WTC11 (cell line): ENCODE results near the gene PNPLA8. TPM values are rescaled to one million over a fixed set of nuclear protein-coding genes. Genes with fewer than 3 reads are reported as not detected.

Experiments used
- ATAC-seq: fragments of 200-7000 bp; cut with Tn5 transposase; 2 replicates; pipeline ENCODE4 v1.10.0; 2021; ENCODE audit warnings: mild to moderate bottlenecking, moderate library complexity
- CTCF ChIA-PET: fragments of 300-600 bp; sonication (Branson Sonifier 250); formaldehyde crosslinking; loops from one replicate; lab custom pipeline; 2021; ENCODE audit warnings: antibody characterized with exemption; lab: Charles Lee
- POLR2A ChIA-PET: fragments of 350-600 bp; sonication (Branson Sonifier 250); formaldehyde crosslinking; loops from one replicate; lab custom pipeline; 2021; ENCODE audit warnings: antibody characterized with exemption; lab: Charles Lee
- DNase-seq: peaks from one replicate; pipeline ENCODE4 v3.0.0; 2021; ENCODE audit warnings: low spot score
- H3K27ac Mint-ChIP-seq: 2 replicates; pipeline ENCODE4 v1.8.0; 2021; ENCODE audit warnings: mixed read lengths
- H3K27me3 Mint-ChIP-seq: 2 replicates; pipeline ENCODE4 v1.8.0; 2021; ENCODE audit warnings: low read depth, mild to moderate bottlenecking, moderate library complexity, mixed read lengths
- H3K36me3 Mint-ChIP-seq: 2 replicates; pipeline ENCODE4 v1.8.0; 2021; ENCODE audit warnings: mixed read lengths
- H3K4me1 Mint-ChIP-seq: 2 replicates; pipeline ENCODE4 v1.8.0; 2022; ENCODE audit warnings: mixed read lengths
- H3K4me3 Mint-ChIP-seq: 2 replicates; pipeline ENCODE4 v1.8.0; 2021; ENCODE audit warnings: mild to moderate bottlenecking, moderate library complexity, mixed read lengths
- H3K9me3 Mint-ChIP-seq: 2 replicates; pipeline ENCODE4 v1.8.0; 2021; ENCODE audit warnings: mixed read lengths
- ATF3 ChIP-seq: sonication (generic); formaldehyde crosslinking; conservative IDR thresholded peaks from 2 replicates; pipeline ENCODE4 v1.8.1; 2022; ENCODE audit warnings: mild to moderate bottlenecking, missing genetic modification reagents
- E2F1 ChIP-seq: sonication (generic); formaldehyde crosslinking; IDR thresholded peaks from 2 replicates; pipeline ENCODE4 v1.8.0; 2022; ENCODE audit warnings: mild to moderate bottlenecking, missing genetic modification reagents
- E2F4 ChIP-seq: sonication (generic); formaldehyde crosslinking; IDR thresholded peaks from 2 replicates; pipeline ENCODE4 v1.8.1; 2022; ENCODE audit warnings: low read depth, mild to moderate bottlenecking, moderate library complexity, missing genetic modification reagents, borderline replicate concordance
- ELF4 ChIP-seq: sonication (generic); formaldehyde crosslinking; IDR thresholded peaks from 2 replicates; pipeline ENCODE4 v1.8.1; 2022; ENCODE audit warnings: low read depth, mild to moderate bottlenecking, moderate library complexity, missing genetic modification reagents
- GABPB1 ChIP-seq: sonication (generic); formaldehyde crosslinking; IDR thresholded peaks from 2 replicates; pipeline ENCODE4 v1.8.1; 2023; ENCODE audit warnings: mild to moderate bottlenecking, missing genetic modification reagents
- GRHL2 ChIP-seq: fragments of 250-450 bp; sonication (Bioruptor Pico); IDR thresholded peaks from 2 replicates; pipeline ENCODE4 v1.8.0; 2022; ENCODE audit warnings: mild to moderate bottlenecking, moderate library complexity; ENCODE audit not compliant: insufficient replicate concordance, severe bottlenecking
- HMGA2 ChIP-seq: fragments of 250-450 bp; sonication (Bioruptor Pico); IDR thresholded peaks from 2 replicates; pipeline ENCODE4 v1.4.0; 2021; ENCODE audit warnings: mild to moderate bottlenecking, moderate library complexity
- KAT7 ChIP-seq: sonication (generic); formaldehyde crosslinking; IDR thresholded peaks from 2 replicates; pipeline ENCODE4 v1.8.1; 2023; ENCODE audit warnings: missing genetic modification reagents, mild to moderate bottlenecking, borderline replicate concordance
- MAX ChIP-seq: sonication (generic); formaldehyde crosslinking; IDR thresholded peaks from 2 replicates; pipeline ENCODE4 v1.8.0; 2022; ENCODE audit warnings: mild to moderate bottlenecking, missing genetic modification reagents
- MXD4 ChIP-seq: fragments of 250-450 bp; sonication (Bioruptor Pico); IDR thresholded peaks from 2 replicates; pipeline ENCODE4 v1.8.0; 2021; ENCODE audit warnings: mild to moderate bottlenecking, moderate library complexity, borderline replicate concordance
- PRRX2 ChIP-seq: fragments of 250-450 bp; sonication (Bioruptor Pico); IDR thresholded peaks from 2 replicates; pipeline ENCODE4 v1.8.0; 2021; ENCODE audit warnings: mild to moderate bottlenecking
- ZBTB21 ChIP-seq: sonication (generic); formaldehyde crosslinking; IDR thresholded peaks from 2 replicates; pipeline ENCODE4 v1.8.1; 2023; ENCODE audit warnings: mild to moderate bottlenecking, missing genetic modification reagents, borderline replicate concordance
- ZNF263 ChIP-seq: sonication (generic); formaldehyde crosslinking; IDR thresholded peaks from 2 replicates; pipeline ENCODE4 v1.8.1; 2022; ENCODE audit warnings: low read depth, mild to moderate bottlenecking, moderate library complexity, missing genetic modification reagents
- ZNF396 ChIP-seq: fragments of 250-450 bp; sonication (Bioruptor Pico); IDR thresholded peaks from 2 replicates; pipeline ENCODE4 v1.8.0; 2021; ENCODE audit warnings: mild to moderate bottlenecking, moderate library complexity, borderline replicate concordance
- ZNF416 ChIP-seq: fragments of 250-450 bp; sonication (Bioruptor Pico); IDR thresholded peaks from 2 replicates; pipeline ENCODE4 v1.9.0; 2021; ENCODE audit warnings: mild to moderate bottlenecking, inconsistent platforms
- total RNA-seq: library from RNA; stranded (reverse); gene quantifications from 3 replicates; pipeline ENCODE4 v1.2.3, GENCODE V29; 2021
- TF ChIP-seq, protein P1 (sequence below): fragments of 250-450 bp; sonication (Bioruptor Pico); IDR thresholded peaks from 2 replicates; pipeline ENCODE4 v2.1.2; 2022; ENCODE audit warnings: mild to moderate bottlenecking, moderate library complexity

PNPLA8 gene
- total RNA-seq, 1 experiment from 2014 or later = 12.4 TPM

DNA sequence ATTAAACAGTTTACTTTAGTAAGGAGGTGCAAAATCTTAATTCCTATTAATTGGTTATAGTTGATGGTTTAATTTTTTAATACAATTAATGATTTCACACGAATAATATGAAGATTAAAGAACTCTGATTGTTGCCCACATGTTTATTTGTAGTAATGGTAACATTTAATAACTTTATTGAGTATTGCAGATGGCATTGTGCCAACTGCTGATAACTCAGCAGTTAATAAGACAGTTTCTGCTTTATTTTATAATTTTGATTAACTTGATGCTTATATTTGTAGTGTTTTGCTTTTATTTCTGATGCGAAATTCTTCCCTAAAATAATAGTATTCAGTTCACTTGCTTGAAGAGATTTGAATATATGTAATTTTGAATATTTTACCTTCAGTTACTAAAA lies 46.5 kb upstream of the PNPLA8 start:
- no peaks in the 10 kb centered on the region for H3K27me3 Mint-ChIP-seq
- DNase-seq = no peak
- ATAC-seq = no peak
- H3K4me3 Mint-ChIP-seq = no peak overlapping the region
- no peak overlapping the region for H3K27ac Mint-ChIP-seq
- H3K4me1 Mint-ChIP-seq = peaks cover 25% of the 10 kb centered on the region
- TF ChIP-seq GRHL2 (CRISPR knock-in tag) (no peak), E2F4 (no peak), PRRX2 (CRISPR knock-in tag) (no peak)
- TF ChIP-seq, protein P1, sequence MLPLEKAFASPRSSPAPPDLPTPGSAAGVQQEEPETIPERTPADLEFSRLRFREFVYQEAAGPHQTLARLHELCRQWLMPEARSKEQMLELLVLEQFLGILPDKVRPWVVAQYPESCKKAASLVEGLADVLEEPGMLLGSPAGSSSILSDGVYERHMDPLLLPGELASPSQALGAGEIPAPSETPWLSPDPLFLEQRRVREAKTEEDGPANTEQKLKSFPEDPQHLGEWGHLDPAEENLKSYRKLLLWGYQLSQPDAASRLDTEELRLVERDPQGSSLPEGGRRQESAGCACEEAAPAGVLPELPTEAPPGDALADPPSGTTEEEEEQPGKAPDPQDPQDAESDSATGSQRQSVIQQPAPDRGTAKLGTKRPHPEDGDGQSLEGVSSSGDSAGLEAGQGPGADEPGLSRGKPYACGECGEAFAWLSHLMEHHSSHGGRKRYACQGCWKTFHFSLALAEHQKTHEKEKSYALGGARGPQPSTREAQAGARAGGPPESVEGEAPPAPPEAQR = no peak
- ChIA-PET POLR2A (no interaction called here), CTCF (no interaction called here)
- H3K36me3 Mint-ChIP-seq = peaks cover 16% of the 10 kb centered on the region
- H3K9me3 Mint-ChIP-seq = no peaks in the 10 kb centered on the region

GRCh38 chr7:108570146-108570755 lies 44.3 kb upstream of the PNPLA8 start:
- no peaks in the 10 kb centered on the region for H3K27me3 Mint-ChIP-seq
- H3K27ac Mint-ChIP-seq = peak overlapping the region; percentile 98
- DNase-seq = peak; percentile 21
- H3K9me3 Mint-ChIP-seq = no peaks in the 10 kb centered on the region
- peaks cover 22% of the 10 kb centered on the region for H3K36me3 Mint-ChIP-seq
- H3K4me3 Mint-ChIP-seq = peak overlapping the region; percentile 94
- peaks cover 27% of the 10 kb centered on the region for H3K4me1 Mint-ChIP-seq
- ATAC-seq = peak; percentile 9
- ChIA-PET CTCF (interaction anchor here (1.1 to 1.3 kb wide), 2 partner anchors 41 to 456 kb away, joined by 3 read pairs; no protein-coding TSS in a partner anchor), POLR2A (interaction anchor here (0.7 to 1.8 kb wide), 3 partner anchors 9 to 44 kb away, joined by 3 to 23 read pairs (median 7); partner anchors contain the start of gene PNPLA8)
- TF ChIP-seq ELF4 (CRISPR knock-in tag) (no peak), MAX (no peak), HMGA2 (no peak), ZNF263 (CRISPR knock-in tag) (no peak), ZBTB21 (CRISPR knock-in tag) (no peak), ATF3 (CRISPR knock-in tag) (no peak), MXD4 (CRISPR knock-in tag) (no peak), KAT7 (CRISPR knock-in tag) (no peak), E2F1 (CRISPR knock-in tag) (no peak), ZNF396 (CRISPR knock-in tag) (no peak), ZNF416 (CRISPR knock-in tag) (no peak), GABPB1 (CRISPR knock-in tag) (no peak)
- TF ChIP-seq, protein P1 = no peak
